DMS79 treated with DMSO at 0.1 percent for 48 hours (cell line): Measurements from ENCODE around the gene ATP13A4.

Experiments
- DNase-seq: peaks from one replicate; lab custom pipeline; 2025; lab: John Stamatoyannopoulos, UW

The ATP13A4 gene

DNA sequence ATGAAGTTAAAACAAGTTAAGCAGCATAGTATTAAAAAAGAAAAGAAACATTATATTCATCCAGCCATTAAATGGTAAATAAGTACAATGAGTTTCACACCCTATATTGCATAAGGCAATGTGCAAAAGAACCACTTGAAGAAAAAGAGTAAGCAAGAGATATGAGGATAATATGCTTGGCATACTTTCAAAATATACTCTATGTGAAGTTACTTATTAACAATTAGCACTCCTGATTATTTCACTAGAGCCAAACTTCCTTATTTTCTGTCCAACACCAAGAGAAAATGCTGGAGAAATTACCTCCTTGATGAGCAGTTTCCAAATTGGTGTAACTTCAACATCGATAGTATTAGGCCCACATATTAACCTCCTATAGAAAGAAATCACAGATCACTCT lies 63.7 kb downstream of the ATP13A4 start:
- DNase-seq = no peak

DNA sequence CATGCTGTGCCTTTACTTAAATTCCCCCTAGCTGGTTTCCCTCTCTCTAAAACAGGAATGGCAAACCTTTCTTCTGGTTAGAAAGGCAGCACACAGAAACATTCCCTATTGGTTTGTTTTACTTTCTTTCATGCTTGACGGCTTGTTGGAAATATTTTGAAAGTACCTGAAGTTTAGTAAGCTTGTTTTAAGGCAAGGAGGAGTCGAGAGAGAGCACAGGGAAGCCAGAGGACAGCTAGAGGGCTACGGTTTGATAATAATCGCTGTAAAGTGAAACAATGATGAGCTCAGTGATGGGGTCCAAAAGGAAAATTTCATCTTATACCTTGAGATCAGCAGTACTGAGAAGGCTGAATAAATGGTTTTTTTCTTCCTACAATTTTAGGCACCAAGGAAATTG lies 64.1 kb downstream of the ATP13A4 start:
- no peak for DNase-seq

DNA sequence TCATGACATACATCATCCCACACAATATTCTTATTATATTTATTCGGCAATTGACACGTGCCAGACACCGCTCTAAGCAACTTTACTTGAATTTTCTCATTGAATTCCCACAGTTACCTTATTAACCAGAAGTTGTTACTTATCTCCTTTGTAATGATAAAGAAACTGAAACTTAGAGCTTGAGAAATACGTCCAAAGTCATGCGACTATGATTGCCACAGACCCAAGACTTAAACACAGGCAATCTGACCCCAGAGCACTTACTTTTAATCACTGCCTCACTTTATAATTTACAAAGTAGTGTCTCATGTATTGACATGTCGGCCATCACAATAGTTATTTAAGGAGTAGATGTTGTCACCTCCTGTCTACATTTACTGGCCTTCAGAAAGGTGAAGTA lies 64.7 kb downstream of the ATP13A4 start:
- DNase-seq = no peak

DNA sequence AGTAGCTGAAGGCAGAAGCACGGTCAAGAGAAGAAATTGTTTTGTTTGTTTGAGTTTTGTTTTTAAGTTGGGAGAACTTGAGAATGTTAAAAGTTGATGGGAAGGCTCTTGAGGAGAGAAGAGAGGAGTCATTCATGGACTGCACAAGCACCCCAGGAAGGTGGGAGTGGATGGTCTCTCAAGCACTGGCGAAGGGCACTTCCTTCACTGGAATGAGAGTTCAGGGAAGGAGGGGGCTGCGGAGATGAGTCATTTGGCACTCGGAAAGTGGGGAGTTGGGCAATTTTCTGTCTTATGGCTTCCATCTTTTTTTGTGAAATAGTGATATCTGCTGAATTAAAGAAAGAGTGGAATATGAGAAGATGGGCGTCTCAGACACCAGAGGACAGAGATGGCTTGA lies 66.0 kb downstream of the ATP13A4 start:
- DNase-seq = no peak

DNA sequence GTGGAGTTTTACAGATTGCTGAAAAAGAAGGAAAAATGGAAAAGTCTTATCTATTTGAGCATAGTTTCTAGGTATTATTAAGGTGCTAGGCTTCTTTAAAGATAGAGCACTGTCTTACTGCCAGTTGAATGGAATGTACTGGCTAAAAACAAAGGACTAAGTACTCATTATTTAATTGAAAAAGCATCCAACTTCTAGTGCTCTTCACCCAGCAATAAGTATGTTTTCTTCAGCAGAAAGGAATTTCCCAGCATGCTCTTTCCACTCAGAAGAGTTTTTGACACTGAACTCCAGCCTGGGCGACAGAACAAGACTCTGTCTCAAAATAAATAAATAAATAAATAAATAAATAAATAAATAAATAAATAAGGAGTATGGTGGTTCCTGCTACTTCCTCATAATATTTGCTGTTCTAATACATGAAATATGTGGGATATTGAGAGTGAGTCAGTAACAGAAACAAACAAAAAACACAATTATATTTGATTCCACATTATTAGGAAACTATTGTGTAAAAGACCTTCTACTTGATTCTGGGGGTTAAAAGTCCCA lies 70.6 kb downstream of the ATP13A4 start:
- DNase-seq = no peak

DNA sequence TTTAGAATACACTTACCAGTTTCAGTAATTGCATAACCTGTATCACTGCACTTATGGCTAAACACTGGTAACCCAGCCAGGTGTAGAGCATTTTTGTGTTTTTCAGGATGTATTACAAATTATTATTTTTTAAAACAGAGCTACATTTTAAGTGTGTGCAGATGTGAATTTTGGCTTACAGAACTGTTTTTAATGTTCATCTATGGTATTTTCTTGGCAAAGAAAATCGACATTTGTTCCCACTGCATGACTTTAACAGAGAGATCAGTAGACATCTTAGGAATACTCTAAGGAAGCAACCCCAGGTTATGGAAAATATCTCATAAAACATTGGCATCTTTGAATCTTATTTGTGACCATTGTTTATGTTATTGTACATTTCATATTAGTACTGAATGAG lies 73.3 kb downstream of the ATP13A4 start:
- no peak for DNase-seq

DNA sequence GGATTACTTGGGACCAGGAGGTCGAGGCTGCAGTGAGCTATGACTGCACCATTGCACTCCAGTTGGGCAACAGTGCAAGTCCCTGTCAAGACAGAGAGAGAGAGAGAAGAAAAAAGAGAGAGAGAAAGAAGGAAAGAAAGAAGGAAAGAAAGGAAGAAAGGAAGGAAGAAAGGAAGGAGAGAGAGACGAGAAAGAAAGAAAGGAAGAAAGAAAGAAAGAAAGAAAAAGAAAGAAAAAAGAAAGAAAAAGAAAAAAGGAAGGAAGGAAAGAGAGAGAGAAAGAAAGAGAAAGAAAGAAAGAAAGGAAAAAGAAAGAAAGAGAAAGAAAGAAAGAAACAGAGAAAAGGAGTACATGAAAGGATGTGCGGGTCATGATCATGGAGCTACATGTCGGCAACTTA lies 80.2 kb downstream of the ATP13A4 start:
- DNase-seq = no peak

DNA sequence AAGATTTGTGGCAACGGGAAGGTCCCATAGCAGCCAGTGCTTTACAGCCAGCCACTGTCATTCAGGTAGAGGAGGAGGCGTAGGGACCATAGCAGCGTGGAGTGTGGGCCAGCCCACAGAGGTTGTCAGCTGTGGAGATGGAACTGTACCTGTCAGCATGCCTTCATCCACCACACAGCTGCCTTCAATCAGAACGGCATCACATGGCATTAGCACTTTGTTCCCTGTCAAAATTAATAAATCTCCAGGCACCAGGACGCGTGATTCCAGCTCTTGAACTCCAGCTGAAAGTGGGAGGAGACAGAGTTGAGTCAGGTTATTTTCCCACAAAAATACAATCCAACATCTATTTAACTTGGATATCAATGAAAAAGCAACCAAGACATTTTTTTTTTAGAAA lies 84.0 kb downstream of the ATP13A4 start:
- no peak for DNase-seq

DNA sequence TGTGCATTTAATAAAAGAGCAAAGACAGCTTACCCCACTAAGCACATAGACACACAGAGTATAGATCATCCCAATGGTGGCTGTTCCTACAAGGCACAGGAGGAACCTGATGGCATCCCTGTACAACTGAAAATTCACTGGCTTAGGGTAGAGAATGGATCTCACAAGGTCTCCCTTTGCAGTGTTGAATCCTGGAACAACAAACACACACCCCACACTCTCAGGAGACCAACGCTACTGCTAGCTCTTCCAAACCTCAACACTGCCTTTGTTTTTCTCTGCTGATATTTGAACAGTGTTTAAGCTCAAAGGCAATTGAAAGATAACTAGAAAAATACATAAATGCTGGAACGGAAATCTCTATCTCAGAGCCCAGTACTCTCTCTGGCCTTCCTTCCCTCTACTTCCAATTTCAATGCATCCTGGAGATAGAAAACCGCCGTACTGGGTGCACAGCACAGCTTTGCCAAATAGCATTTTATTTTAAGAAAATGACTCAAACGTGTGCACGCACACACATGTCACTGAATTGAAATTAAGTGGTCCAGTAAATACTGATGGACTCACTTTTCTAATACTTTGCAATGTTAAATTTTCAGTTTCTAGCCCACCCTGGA lies 88.6 kb downstream of the ATP13A4 start:
- no peak for DNase-seq

DNA sequence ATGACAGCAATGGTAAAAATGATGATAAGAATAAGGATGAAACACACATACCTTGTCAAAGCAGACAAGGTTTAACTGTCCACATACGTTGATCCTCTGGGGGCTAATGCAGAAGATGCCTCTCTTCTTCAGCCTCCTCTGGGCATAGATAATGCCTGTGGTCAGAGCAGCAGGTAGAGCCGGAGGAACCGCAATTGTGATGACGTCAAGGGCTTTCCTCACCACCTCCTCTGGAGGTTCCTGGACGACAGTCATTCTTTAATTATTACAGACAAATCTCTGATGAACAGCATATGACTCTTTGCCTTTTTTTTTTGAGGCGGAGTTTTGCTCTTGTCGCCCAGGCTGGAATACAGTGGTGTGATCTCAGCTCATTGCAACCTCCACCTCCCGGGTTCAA lies 89.8 kb downstream of the ATP13A4 start:
- DNase-seq = no peak

DNA sequence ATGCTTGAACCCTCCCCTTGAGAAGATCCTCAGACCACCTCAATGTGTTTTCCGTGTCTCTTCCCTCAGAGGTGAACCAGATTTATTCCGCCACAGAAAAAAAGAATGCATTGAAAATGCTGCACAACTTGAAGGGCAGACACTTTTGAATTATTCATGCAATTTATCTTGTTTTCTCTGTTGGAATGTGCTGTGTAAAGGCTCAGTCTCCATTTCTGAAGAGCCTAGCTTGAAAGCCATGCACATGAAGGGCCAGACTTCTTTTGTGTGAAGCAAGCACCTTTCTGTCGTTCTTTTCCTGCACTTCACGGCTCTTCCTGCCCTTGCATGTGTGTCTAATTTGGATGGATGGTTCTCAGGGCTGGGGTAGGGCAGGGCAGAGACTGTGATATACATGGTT lies 97.2 kb downstream of the ATP13A4 start:
- no peak for DNase-seq

DNA sequence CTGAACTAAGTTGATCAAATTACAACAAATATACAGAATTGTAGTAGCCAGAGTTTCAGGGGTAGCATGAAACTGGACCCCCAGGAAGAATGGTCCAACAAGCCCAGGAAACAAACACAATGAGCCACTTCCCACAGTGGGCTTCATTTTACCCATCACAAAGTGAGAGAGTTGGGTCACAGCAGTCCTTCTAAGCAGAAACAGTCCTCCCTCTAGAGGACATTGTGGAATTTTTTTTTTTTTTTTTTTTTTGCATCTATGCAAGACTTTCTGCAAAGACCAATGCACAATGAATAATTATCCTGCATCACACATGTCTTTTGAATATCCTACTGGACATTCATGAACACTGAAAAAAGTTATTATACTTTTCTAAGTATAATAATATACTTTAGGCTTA lies 102.4 kb downstream of the ATP13A4 start:
- DNase-seq = no peak

DNA sequence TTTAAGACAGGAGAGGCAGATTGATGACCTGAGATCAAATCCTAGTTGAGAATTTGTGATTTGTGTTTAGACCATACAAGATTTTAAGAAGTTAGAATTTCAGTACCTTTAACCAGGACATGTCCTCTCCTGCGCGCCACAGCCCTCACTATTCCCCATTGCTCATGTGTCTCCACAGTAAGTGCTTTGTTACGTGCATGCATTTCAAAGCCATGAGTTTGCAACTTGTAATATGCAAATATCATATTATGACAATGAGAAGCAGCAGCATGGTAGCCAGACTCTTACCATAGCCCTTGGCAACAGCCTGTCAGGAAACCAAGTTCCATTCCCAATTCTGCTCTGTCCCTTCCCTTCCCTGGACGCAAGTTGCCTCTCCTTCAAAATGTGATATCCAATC lies 102.8 kb downstream of the ATP13A4 start:
- DNase-seq = no peak

DNA sequence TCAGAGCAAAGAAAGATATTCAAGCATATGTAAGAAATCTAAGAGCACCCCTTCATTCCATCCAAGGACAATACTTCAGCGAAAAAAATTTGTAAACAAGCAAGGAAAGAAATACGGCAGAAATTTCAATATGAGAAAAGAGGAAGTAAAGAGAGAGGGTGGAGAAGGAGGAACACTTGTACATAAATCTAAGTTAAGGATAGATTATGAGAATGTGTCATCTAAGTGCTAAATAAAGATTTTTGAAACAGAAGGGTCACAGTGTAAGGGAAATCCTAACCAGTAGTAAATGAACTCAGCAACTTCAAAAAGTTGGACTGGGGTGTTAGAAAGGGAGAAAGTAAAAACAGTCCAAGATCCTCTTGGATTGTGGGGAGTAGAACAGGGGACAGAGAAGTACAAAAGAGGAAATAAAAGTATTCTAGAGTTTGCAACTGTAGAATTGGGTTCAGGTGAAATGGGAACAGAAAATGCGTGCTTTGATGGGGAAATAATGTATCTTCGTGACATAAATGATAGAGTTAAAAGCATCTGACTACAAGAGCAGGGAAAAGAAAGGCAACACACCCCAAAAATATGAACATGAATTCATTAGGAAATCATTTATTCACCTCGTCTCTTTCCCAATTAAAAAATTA lies 107.6 kb downstream of the ATP13A4 start:
- DNase-seq = no peak

DNA sequence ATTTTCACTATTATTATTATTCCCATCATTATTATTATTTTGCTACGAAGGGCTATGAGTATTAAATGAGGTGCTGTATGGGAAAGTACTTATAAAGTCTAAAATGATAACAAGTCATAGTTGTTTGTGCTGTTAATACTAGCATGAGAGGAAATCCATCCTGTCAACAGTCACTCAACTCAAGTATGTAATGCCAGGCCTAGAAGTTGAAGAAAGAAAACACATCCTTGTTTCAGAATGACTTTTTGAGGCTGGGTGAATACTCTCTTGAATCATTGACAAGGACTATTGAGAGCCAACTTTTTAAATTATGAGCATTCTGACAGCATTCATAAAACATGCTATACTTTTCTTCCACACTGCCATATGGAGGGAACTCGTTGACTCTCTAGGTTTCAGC lies 115.3 kb downstream of the ATP13A4 start:
- no peak for DNase-seq

DNA sequence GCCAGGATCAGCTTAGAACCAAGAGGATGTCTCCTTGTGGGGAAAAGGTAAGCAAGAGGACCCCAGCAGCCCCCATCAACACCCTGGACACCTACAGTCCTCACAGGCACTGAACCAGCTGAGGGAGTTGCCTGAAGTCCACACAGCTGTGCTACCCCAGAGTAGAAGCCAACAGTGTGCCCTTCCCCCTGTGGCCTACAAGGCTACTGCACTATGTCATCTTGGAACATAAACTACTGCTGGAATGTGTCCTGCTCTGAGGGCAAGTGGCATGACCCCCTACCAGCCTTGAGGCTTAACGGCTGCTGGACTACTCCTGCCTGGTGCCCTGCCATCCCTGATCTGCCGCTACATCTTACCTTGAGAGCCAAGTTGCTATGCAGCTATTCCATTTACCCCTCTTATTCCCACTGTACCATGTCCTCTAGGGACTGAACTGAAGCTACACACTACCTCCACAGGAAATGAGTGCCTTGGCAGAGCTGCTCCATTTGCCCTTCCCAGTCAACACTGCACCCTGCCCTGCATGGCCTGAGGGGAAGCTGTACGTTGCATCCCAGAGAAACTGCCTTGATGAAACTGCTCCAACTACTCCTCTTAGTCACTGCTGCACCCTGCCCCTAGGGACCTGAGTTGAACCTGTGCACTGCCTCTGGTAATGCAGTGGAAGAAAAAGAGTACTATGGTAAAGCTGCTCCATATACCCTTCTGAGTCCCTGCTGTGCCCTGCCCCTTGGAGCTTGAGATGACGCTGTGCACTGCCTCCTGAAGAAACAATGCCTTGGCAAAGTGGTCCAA lies 135.9 kb downstream of the ATP13A4 start:
- DNase-seq = no peak

DNA sequence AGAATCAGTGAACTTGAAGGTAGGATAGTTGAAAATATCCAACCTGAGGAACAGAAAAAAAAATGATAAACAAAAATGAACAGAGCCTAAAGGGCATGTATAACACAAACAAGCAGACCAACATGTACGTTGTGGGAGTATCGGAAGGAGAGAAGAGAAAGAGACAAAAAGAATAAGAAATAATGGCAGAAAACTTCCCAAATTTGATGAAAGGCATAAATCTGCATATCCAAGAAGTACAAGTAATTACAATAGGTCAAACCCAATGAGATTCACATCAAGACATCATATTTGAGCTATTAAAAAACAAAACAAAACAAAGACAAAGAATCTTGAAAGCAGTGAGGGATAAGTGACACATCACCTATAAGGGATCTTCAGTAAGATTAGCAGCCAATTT lies 138.1 kb downstream of the ATP13A4 start:
- DNase-seq = no peak

DNA sequence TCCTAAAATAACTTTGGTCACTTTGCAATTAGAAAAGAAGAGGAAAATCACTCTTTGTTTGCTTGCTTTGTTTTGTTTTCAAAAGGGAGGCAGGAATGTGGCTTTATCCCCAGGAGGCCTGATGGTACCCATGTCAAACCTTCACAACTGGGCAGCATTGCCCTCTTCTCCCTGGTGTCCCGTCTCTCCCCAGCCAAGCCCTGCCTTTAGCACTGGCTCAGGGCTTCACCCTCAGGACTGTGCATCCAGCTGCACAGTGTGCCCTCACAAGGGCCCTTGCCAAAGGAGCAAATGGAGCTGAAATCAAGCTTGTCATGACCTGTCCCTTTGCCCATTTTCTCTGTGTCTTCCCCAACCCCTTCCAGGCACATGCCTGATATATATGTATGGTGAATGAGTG lies 147.0 kb downstream of the ATP13A4 start:
- no peak for DNase-seq

DNA sequence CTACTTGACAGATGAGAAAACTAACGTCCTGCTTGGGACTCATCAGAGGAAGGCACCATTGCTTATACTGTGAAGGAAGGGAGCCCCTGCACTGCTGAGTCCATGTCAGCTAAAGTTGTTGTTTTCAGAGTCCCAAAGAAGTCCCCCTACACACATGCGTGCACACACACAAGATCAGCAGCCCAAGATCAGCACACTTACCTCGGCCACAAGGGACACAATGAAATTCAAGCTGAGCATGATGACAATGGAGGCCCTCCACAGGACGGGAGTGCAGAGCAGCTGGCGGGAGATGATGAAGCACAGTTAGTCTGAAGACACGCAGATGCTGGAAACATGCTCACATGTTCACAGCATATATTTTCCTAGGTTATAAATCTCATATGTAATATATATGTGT lies 147.6 kb downstream of the ATP13A4 start:
- no peak for DNase-seq

DNA sequence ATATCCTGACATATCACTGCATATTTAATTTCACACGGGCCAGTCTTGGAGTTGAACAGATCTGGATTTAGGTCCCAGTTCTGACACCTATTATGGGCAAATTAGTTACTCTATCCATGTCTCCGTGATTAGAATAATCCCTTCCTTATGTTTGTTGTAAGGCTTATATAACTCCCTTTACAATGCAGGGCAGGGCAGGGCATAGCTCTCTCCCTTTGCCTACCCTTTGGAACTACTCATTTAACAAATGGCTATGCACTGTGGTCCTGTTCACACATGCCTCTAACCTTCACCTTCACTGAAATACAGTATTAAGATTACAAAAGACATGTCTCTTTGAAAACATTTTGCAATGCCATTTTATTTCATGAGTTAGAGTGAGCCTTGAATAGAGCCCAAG lies 151.4 kb downstream of the ATP13A4 start:
- DNase-seq = no peak

DNA sequence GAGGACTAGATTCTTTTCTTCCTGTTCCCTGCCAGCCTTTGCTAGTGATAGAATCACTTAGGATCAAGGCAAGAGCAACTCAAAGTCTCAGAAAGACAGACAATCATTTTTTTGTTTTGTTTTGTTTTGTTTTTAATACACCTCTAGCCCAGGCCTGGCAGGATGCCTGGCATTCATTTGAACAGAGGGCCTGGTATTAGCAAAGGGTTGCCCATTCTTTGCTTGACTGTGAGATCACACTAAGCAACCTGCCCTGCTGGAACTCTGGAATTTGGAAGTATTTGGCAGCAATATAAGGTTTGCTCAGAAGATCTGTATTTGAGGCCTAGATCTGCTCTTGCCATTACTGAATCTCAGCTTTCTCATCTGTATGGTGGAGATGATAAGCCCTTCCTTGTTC lies 154.4 kb downstream of the ATP13A4 start:
- no peak for DNase-seq

DNA sequence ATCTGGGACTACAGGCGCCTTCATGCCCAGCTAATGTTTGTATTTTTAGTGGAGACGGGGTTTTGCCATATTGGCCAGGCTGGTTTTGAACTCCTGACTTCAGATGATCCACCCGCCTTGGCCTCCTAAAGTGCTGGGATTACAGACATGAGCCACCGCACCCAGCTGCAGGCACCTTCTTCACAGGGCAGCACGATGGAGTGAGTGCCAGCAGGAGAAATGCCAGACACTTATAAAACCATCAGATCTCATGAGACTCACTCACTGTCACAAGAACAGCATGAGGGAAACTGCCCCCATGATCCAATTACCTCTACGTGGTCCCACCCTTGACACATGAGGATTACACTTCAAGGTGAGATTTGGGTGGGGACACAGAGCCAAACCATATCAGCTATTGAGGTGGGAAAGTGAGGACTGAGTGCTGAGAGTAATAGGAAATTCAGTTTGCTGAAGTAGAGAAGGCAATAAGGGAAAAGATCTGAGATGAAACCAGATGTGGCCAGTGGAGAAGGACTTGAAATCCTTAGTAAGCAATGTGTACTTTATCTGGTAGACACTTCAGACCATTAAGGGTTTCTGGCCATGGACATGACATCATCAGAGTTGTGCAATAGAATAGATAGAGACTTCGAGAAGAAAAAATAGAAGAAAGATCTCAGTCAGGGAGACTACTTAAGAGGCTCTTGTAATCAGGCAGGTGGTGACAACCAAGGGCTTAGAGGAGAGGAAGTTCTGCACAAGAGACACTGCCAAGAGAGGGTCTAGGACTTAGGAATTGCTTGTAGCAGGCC lies 158.0 kb downstream of the ATP13A4 start:
- DNase-seq = no peak
